ENCODE results near the gene UNKL.

DNA sequence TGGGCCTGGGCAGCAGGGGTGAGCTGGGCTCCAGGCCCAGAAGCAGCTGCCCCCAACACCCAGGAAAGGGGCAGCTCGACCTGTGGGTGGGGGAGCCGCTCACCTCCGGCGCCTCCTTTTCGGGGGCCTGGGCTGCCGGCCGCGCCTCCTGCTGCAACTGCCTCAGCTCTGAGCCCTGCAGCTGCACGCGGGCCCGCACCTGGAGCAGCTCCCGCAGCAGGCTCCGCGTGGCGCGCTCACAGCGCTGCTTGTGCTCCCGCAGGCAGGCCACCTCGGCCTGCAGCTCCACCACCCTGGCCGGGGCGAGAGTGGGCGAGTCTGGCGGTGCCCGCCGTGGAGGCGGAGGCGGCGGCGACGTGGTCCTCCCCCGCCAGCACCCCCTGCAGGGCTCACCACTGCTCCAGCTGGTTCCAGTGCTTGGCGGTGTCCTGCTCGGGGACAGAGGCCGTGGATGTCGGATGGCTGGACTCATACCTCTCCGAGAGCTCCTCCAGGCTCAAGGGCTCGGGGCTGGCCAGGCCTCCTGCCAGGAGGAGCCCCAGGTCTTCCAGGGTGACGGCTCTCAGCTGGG lies 29.0 kb upstream of the UNKL start:
- TF ChIP-seq, protein P1, sequence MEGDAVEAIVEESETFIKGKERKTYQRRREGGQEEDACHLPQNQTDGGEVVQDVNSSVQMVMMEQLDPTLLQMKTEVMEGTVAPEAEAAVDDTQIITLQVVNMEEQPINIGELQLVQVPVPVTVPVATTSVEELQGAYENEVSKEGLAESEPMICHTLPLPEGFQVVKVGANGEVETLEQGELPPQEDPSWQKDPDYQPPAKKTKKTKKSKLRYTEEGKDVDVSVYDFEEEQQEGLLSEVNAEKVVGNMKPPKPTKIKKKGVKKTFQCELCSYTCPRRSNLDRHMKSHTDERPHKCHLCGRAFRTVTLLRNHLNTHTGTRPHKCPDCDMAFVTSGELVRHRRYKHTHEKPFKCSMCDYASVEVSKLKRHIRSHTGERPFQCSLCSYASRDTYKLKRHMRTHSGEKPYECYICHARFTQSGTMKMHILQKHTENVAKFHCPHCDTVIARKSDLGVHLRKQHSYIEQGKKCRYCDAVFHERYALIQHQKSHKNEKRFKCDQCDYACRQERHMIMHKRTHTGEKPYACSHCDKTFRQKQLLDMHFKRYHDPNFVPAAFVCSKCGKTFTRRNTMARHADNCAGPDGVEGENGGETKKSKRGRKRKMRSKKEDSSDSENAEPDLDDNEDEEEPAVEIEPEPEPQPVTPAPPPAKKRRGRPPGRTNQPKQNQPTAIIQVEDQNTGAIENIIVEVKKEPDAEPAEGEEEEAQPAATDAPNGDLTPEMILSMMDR (IDR thresholded peaks at IDR 0.05; ENCODE audit: low read length): no peak
- TF ChIP-seq EZH2 (IDR thresholded peaks at IDR 0.05; ENCODE audit: borderline replicate concordance, low read length): no peak

All from OCI-LY1 (cell line).